CD4-positive, alpha-beta memory T cell (primary cell): ENCODE measurements around the gene DCK. TPM values are rescaled to one million over a fixed set of nuclear protein-coding genes. Genes with fewer than 3 reads are reported as not detected.
"Not testable (repeated sequence)": the region's sequence is repeated elsewhere in the genome, so short reads cannot be mapped to it uniquely, and the experiment has no call there.

ENCODE experiments used
- CTCF ChIA-PET: fragments of 350-600 bp; sonication (Branson Sonifier 250); formaldehyde crosslinking; loops from one replicate; lab custom pipeline; 2021; ENCODE audit warnings: inconsistent platforms; ENCODE audit not compliant: partially characterized antibody; lab: Charles Lee
- POLR2A ChIA-PET: fragments of 350-600 bp; sonication (Branson Sonifier 250); formaldehyde crosslinking; loops from one replicate; lab custom pipeline; 2021; ENCODE audit not compliant: partially characterized antibody; lab: Charles Lee
- DNase-seq, 5 donors: peaks; one replicate each; pipeline versions ENCODE4 v3.0.0 to v3.0.0-alpha.2; 2020 to 2022; ENCODE audit warnings: mixed read lengths in 1 of 5
- H3K27ac ChIP-seq: one replicate; pipeline ENCODE4 v1.7.0; 2013; ENCODE audit warnings: low read depth, low read length
- H3K27me3 ChIP-seq: 2 replicates; pipeline ENCODE4 v1.7.0; 2013; ENCODE audit warnings: mild to moderate bottlenecking, low read length, moderate library complexity; ENCODE audit not compliant: insufficient read depth
- H3K36me3 ChIP-seq: 2 replicates; pipeline ENCODE4 v1.7.0; 2013; ENCODE audit warnings: mild to moderate bottlenecking, low read length, moderate library complexity; ENCODE audit not compliant: insufficient read depth
- H3K4me1 ChIP-seq: 2 replicates; pipeline ENCODE4 v1.7.0; 2013; ENCODE audit warnings: mild to moderate bottlenecking, low read length, moderate library complexity; ENCODE audit not compliant: insufficient read depth
- H3K4me3 ChIP-seq, 2 donors: one replicate each; pipeline ENCODE4 v1.7.0; 2013; ENCODE audit warnings: low read length in 2 of 2, mild to moderate bottlenecking in 1 of 2
- H3K9me3 ChIP-seq, 2 donors: one replicate each; pipeline ENCODE4 v1.7.0; 2013; ENCODE audit warnings: low read length in 2 of 2, control low read depth in 1 of 2; ENCODE audit not compliant: control insufficient read depth in 1 of 2
- H3K27ac Mint-ChIP-seq, 7 donors: one replicate each; pipeline ENCODE4 v1.8.0; 2020 to 2021; ENCODE audit warnings: mixed read lengths in 7 of 7, mild to moderate bottlenecking in 6 of 7, inconsistent platforms in 3 of 7, moderate library complexity in 3 of 7
- H3K27me3 Mint-ChIP-seq, 2 donors: one replicate each; pipeline ENCODE4 v1.8.0; 2020 to 2021; ENCODE audit warnings: mixed read lengths in 2 of 2
- H3K36me3 Mint-ChIP-seq, 2 donors: one replicate each; pipeline ENCODE4 v1.8.0; 2020 to 2021; ENCODE audit warnings: mixed read lengths in 2 of 2, inconsistent platforms in 1 of 2, mild to moderate bottlenecking in 1 of 2
- H3K4me1 Mint-ChIP-seq, 4 donors: one replicate each; pipeline ENCODE4 v1.8.0; 2020 to 2021; ENCODE audit warnings: mixed read lengths in 4 of 4, mild to moderate bottlenecking in 1 of 4
- H3K4me3 Mint-ChIP-seq, 8 donors: one replicate each; pipeline ENCODE4 v1.8.0; 2020 to 2021; ENCODE audit warnings: mixed read lengths in 8 of 8, mild to moderate bottlenecking in 7 of 8, moderate library complexity in 6 of 8, inconsistent platforms in 3 of 8
- H3K9me3 Mint-ChIP-seq, 8 donors: one replicate each; pipeline ENCODE4 v1.8.0; 2020 to 2021; ENCODE audit warnings: mixed read lengths in 8 of 8, mild to moderate bottlenecking in 5 of 8, inconsistent platforms in 3 of 8, moderate library complexity in 1 of 8
- intact Hi-C: fragments of 100-400 bp; cut with micrococcal nuclease; formaldehyde crosslinking; loops from one replicate; pipeline ENCODE4 v1.15.1; 2023
- polyA plus RNA-seq, 2 donors: library from polyadenylated mRNA; unstranded; fragments of 300-500 nt; fragmentation: Illumina TruSeq; gene quantifications; one replicate each; pipeline ENCODE4 v1.2.3, GENCODE V29; 2021
- total RNA-seq, 2 experiments: library from RNA; stranded (reverse); gene quantifications; one replicate each; pipeline ENCODE4 v1.2.3, GENCODE V29; 2021

The DCK gene
- total and polyA plus RNA-seq, 4 experiments from 2014 or later: 54.7 to 134 (median 73.1) TPM

- H3K4me3 ChIP-seq: no peak overlapping the region
- CTCF ChIA-PET: interaction anchor here (1.2 to 5.9 kb wide), 4 partner anchors 10 to 354 kb away, joined by 3 to 127 read pairs (median 39); partner anchors contain the start of gene DCK
- Mint-ChIP-seq H3K36me3 (peaks cover 16 to 60% of the 10 kb centered on the region in 2 donors), H3K27me3 (no peaks in the 10 kb centered on the region), H3K27ac (peak overlapping the region; percentile 66 to 94 (median 86)), H3K9me3 (no peaks in the 10 kb centered on the region), H3K4me1 (peaks cover 57 to 80% (median 68%) of the 10 kb centered on the region in 4 donors), H3K4me3 (peak overlapping the region in 7 of 8 donors; percentile 51 to 81 (median 69))
- intact Hi-C loops: no loop called here
- no peak overlapping the region for H3K27ac ChIP-seq
- no peaks in the 10 kb centered on the region for H3K36me3 ChIP-seq
- no peaks in the 10 kb centered on the region for H3K9me3 ChIP-seq
- no peaks in the 10 kb centered on the region for H3K27me3 ChIP-seq
- POLR2A ChIA-PET: interaction anchor here (1.5 kb wide), 1 partner anchor 13 kb away, joined by 6 read pairs; the partner anchor contains the start of gene DCK
- no peak for DNase-seq
- H3K4me1 ChIP-seq: peaks cover 82% of the 10 kb centered on the region
Measured at GRCh38 chr4:71006203-71006907, 12.9 kb downstream of the DCK start.

GRCh38 chr4:71008196-71008595 lies 14.7 kb downstream of the DCK start:
- POLR2A ChIA-PET: interaction anchor here (2.9 kb wide), 1 partner anchor 14 kb away, joined by 22 read pairs; the partner anchor contains the start of gene DCK
- no peaks in the 10 kb centered on the region for H3K9me3 ChIP-seq
- peak overlapping the region; percentile 9 to 71 (median 59) for H3K27ac Mint-ChIP-seq
- H3K27me3 ChIP-seq: no peaks in the 10 kb centered on the region
- no peak for DNase-seq
- H3K36me3 ChIP-seq: no peaks in the 10 kb centered on the region
- no peak overlapping the region for H3K4me3 ChIP-seq
- H3K4me1 Mint-ChIP-seq: peaks cover 40 to 61% (median 50%) of the 10 kb centered on the region in 4 donors
- H3K4me3 Mint-ChIP-seq: peak overlapping the region in 1 of 8 donors; percentile 40
- peaks cover 11 to 42% of the 10 kb centered on the region in 2 donors for H3K36me3 Mint-ChIP-seq
- intact Hi-C loops: no loop called here
- H3K9me3 Mint-ChIP-seq: no peaks in the 10 kb centered on the region
- H3K27ac ChIP-seq: no peak overlapping the region
- peaks cover 64% of the 10 kb centered on the region for H3K4me1 ChIP-seq
- CTCF ChIA-PET: interaction anchor here (1.0 to 5.9 kb wide), 6 partner anchors 10 to 273 kb away, joined by 3 to 127 read pairs (median 20); partner anchors contain the start of gene DCK
- H3K27me3 Mint-ChIP-seq: no peaks in the 10 kb centered on the region

GRCh38 chr4:71009086-71009485 lies 15.6 kb downstream of the DCK start:
- Mint-ChIP-seq H3K4me3 (no peak overlapping the region), H3K27ac (peak overlapping the region in 5 of 7 donors; percentile 20 to 78 (median 66)), H3K36me3 (peaks cover 14 to 38% of the 10 kb centered on the region in 2 donors), H3K9me3 (no peaks in the 10 kb centered on the region), H3K4me1 (peaks cover 31 to 52% (median 41%) of the 10 kb centered on the region in 4 donors), H3K27me3 (no peaks in the 10 kb centered on the region)
- intact Hi-C loops: loop anchor here (1.0 kb wide), 1 partner anchor 107 kb away; the partner anchor contains the start of gene MOB1B
- no peak overlapping the region for H3K4me3 ChIP-seq
- H3K36me3 ChIP-seq: no peaks in the 10 kb centered on the region
- CTCF ChIA-PET: interaction anchor here (1.3 to 5.9 kb wide), 8 partner anchors 7 to 274 kb away, joined by 3 to 127 read pairs (median 14); partner anchors contain the start of gene DCK
- H3K27ac ChIP-seq: no peak overlapping the region
- H3K27me3 ChIP-seq: no peaks in the 10 kb centered on the region
- peaks cover 55% of the 10 kb centered on the region for H3K4me1 ChIP-seq
- H3K9me3 ChIP-seq: no peaks in the 10 kb centered on the region
- POLR2A ChIA-PET: interaction anchor here (1.2 to 2.9 kb wide), 2 partner anchors 15 to 305 kb away, joined by 4 to 22 read pairs; partner anchors contain the start of gene DCK
- DNase-seq: no peak

GRCh38 chr4:71009890-71010588 lies 16.6 kb downstream of the DCK start:
- intact Hi-C loops: loop anchor here (1.0 kb wide), 5 partner anchors 17 to 409 kb away; partner anchors contain the start of genes DCK and MOB1B
- peak overlapping the region; percentile 7 to 79 (median 60) for H3K27ac Mint-ChIP-seq
- no peaks in the 10 kb centered on the region for H3K9me3 ChIP-seq
- no peaks in the 10 kb centered on the region for H3K9me3 Mint-ChIP-seq
- H3K36me3 ChIP-seq: no peaks in the 10 kb centered on the region
- peaks cover 14 to 29% of the 10 kb centered on the region in 2 donors for H3K36me3 Mint-ChIP-seq
- peak in 4 of 5 donors; percentile 28 to 56 (median 49) for DNase-seq
- CTCF ChIA-PET: interaction anchor here (0.6 to 5.9 kb wide), 26 partner anchors 8 to 686 kb away, joined by 3 to 127 read pairs (median 4); partner anchors contain the start of genes DCK and MOB1B
- peak overlapping the region; percentile 5 for H3K27ac ChIP-seq
- H3K27me3 Mint-ChIP-seq: no peaks in the 10 kb centered on the region
- H3K4me3 Mint-ChIP-seq: peak overlapping the region in 2 of 8 donors; percentile 18 to 29
- H3K27me3 ChIP-seq: no peaks in the 10 kb centered on the region
- H3K4me3 ChIP-seq: no peak overlapping the region
- peaks cover 22 to 43% (median 33%) of the 10 kb centered on the region in 4 donors for H3K4me1 Mint-ChIP-seq
- peaks cover 46% of the 10 kb centered on the region for H3K4me1 ChIP-seq
- POLR2A ChIA-PET: interaction anchor here (0.7 to 2.9 kb wide), 6 partner anchors 10 to 306 kb away, joined by 3 to 22 read pairs (median 4); partner anchors contain the start of genes DCK and GRSF1

GRCh38 chr4:71011451-71011850 lies 18.0 kb downstream of the DCK start:
- Histone ChIP-seq H3K36me3 (no peaks in the 10 kb centered on the region), H3K9me3 (no peaks in the 10 kb centered on the region), H3K4me1 (peaks cover 36% of the 10 kb centered on the region), H3K27me3 (no peaks in the 10 kb centered on the region), H3K27ac (no peak overlapping the region), H3K4me3 (no peak overlapping the region)
- CTCF ChIA-PET: interaction anchor here (0.6 to 5.9 kb wide), 5 partner anchors 8 to 25 kb away, joined by 3 to 127 read pairs (median 10); partner anchors contain the start of gene DCK
- POLR2A ChIA-PET: interaction anchor here (2.0 kb wide), 1 partner anchor 14 kb away, joined by 6 read pairs; no protein-coding TSS in a partner anchor
- Mint-ChIP-seq H3K27ac (peak overlapping the region in 2 of 7 donors; percentile 12 to 43), H3K27me3 (no peaks in the 10 kb centered on the region), H3K4me1 (peaks cover 16 to 35% (median 25%) of the 10 kb centered on the region in 4 donors), H3K9me3 (peaks cover 0 to 3% (median 0%) of the 10 kb centered on the region in 8 donors), H3K36me3 (peaks cover 18 to 26% of the 10 kb centered on the region in 2 donors), H3K4me3 (no peak overlapping the region)
- no peak for DNase-seq
- intact Hi-C loops: no loop called here

- H3K4me3 Mint-ChIP-seq, H3K27me3 ChIP-seq, CTCF ChIA-PET, H3K36me3 ChIP-seq, H3K27me3 Mint-ChIP-seq, H3K9me3 Mint-ChIP-seq, intact Hi-C loops, H3K27ac Mint-ChIP-seq, H3K4me1 ChIP-seq, H3K9me3 ChIP-seq, POLR2A ChIA-PET, H3K27ac ChIP-seq, DNase-seq, H3K4me3 ChIP-seq: not testable (repeated sequence)
- Mint-ChIP-seq H3K36me3 (peaks cover 17 to 25% of the 10 kb centered on the region in 2 donors), H3K4me1 (peaks cover 2 to 17% (median 7%) of the 10 kb centered on the region in 4 donors)
Measured at GRCh38 chr4:71017391-71017790, 23.9 kb downstream of the DCK start.
